ENCODE results near the gene ATG7.
A peak's percentile ranks its signal among the peaks of the same experiment; 100 is the strongest.
"Not testable (repeated sequence)": the region's sequence is repeated elsewhere in the genome, so short reads cannot be mapped to it uniquely, and the experiment has no call there.

The ATG7 gene

DNA sequence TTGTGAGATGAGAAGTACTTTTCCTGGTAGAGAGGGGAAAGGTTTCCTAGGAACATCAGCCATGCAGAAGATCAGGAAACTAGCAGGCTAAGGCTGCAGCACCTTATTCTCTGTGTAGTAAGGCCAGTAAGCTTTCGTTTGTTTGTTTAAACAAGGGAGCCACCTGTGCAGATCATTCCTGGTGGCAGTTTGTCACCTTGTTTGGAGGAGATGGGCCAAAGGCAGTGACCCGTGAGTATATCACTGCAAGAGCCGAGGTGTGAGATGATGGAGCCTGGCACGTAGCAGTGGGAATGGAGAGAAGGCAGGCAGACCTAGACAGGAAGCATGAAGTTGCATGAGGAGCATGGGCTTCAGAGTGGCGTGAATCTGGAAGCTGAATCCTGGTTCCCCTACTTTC, 19.6 kb downstream of the ATG7 start:
- no peak for DNase-seq (ENCODE audit: extremely low read depth in 1 of 2, low read depth in 1 of 2)

DNA sequence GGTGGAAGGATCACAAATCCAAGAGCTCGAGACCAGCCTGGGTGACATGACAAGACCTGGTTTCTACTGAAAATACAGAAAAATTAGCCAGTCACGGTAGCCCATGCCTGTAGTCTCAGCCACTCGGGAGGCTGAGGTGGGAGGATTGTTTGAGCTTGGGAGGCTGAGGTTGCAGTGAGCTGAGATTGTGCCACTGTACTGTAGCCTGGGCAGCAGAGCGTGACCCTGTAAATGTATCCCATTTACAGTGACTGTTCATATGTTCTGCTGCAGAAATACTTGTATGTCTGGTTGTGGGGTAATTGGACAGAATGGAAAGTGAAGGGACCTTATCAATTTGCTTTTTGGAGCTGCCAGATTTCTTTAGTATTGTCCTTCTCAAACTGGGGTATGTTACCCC, 24.9 kb downstream of the ATG7 start:
- DNase-seq (ENCODE audit: extremely low read depth in 1 of 2, low read depth in 1 of 2) = no peak

DNA sequence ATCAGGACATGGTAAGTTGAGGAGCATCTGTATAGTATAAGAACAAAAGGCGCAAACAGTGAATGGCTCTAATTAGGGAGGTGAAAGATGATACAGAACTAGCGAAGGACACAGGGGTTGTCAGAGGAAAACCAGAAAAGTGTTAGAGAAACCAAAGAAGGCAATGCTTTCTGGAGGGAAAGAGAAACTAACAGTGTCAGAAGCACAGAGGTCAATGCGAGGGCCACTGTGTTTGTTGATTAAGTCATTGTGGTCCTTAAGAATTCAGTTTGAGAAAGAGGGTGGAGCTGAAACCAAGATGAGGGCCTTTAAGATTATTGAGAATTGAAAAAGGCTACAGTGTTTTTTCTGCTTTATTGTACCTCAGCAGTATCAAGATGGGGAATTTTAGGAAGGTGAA, 28.8 kb downstream of the ATG7 start:
- no peak for DNase-seq (ENCODE audit: extremely low read depth in 1 of 2, low read depth in 1 of 2)

DNA sequence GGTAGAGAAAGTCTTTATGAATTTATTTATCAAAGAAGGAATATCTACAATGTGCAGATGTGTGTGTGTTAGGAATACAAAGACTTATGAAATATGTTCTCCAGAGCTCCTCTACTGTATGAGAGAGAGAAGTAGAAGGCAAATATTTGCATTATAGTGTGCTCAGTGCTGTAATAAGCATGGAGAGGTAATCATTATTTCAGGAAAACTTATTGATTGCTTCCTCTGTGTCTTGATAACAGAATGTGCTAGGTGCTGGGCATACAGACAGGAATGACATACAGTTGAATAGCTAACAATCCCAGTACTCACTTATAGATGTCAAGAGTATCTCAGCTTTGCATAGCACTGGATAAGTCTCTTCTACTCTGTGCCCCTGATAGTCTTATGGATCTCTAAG, 30.2 kb downstream of the ATG7 start:
- DNase-seq (ENCODE audit: extremely low read depth in 1 of 2, low read depth in 1 of 2) = no peak

DNA sequence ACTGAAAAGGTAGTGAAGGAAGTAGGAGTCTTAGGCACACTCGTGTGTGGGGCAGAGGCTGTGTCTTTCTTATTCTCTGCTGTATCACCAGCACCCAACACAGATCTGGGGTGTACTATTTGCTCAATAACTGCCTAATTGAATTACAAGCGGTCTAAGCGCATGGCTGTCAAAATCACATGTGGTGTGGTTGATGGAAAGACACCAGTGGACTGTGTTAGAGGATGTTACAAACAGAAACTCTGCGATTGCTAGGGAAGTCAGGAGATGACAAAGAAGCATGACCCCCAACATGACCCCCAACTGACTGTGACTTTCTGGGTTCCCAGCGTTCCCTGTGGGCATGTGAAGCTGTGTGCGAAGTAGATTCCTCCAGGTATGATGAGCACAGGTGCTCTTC, 32.0 kb downstream of the ATG7 start:
- DNase-seq (ENCODE audit: extremely low read depth in 1 of 2, low read depth in 1 of 2) = no peak

DNA sequence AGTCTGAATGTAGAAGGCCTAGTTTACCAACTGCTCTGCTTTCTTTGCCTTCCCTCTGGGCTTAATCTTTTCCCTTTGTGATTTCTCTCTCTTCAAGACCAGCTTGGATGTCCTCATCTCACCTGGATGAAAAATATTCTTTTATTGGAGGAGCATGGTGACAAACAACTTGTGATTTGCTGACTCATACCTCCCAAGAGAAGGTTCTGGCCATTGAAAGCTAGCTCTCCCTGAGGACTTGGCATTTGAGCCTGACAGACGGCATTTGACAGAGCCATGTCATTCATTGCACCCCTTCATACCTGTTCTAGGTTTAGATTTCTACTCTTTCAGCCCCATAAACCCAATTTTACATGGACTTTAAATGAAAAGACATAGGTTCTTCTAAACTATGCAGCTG, 33.3 kb downstream of the ATG7 start:
- no peak for DNase-seq (ENCODE audit: extremely low read depth in 1 of 2, low read depth in 1 of 2)

DNA sequence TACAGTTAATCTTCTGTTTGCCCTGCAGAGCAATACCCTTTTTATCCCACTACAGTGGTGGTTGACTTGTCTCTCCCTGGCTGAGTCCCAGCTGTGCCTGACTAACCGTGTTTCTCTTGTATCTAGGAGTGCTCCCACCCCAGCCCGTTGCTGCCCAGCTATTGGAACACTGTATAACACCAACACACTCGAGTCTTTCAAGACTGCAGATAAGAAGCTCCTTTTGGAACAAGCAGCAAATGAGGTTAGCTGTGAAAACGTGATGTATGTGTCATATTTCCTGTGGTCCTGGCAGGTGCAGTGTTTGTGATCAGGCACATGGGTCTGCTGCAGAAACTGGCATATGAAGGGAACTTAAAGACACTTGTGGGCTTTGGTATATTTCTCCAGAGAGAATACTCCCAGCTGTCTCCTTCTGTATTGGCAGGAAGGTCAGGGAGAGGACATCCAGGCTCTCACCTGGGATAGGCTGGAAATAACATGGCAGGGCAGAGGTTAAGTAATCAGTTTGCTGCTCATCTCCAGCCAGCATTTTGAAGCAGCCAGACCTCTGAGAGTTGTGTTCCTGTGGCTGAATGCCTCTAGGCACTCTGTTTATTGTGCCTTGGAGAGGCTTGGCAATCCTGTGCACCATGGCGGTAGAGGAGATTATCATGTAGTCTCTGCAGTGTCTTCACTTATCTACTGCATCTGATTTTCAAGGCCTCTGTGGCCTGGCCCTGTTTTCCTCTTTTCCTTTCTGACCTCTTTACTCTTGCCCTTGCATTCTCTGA, 34.8 kb downstream of the ATG7 start:
- peak in 1 of 2 donors; percentile 39 for DNase-seq (ENCODE audit: extremely low read depth in 1 of 2, low read depth in 1 of 2)

DNA sequence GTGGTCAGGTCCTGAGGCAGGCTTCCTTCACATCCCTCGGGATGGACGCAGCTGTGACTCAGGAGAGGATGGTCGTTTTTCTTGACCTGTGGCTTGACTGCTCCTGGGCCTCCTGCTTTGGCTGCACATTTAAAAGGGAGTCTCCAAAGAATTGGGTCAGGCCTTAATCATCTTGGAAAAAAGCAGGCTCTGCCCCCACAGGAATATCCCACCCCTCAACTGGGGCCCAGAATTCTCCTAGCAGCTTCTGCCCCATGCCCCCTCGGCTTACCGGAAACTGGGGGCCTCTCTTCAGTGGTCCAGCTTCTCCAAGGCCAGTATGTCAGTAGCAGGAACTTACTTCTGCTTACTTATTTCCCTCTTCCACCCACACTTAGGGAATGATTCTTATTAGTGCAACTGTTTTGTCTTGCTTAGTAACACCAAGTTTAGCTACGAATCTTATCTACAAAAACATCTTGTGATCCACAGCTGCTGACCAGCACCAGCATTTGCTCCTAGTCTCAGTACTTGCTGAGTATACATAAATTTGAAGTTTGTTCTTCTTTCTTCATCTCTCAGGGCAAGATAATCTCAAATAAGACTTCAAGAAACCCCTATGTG, 35.7 kb downstream of the ATG7 start:
- no peak for DNase-seq (ENCODE audit: extremely low read depth in 1 of 2, low read depth in 1 of 2)

DNA sequence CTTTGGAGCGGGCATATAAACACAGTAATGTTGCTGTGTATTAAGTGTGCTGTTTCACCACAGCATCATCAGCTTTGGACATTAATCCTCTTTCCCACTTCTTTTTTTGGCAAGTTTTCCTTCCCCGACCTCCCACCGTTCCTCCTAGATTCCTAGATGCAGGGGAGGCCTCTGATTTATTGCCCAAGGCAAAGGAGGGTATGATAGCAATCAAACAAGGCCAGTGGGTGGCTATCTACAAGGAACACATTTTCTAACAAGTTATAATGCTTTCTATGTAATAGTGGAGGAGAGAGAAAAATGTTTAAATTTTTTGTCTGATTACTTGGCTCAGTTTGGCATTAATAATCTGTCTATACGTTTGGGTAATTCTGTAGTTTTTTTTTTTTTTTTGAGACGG, 38.1 kb downstream of the ATG7 start:
- no peak for DNase-seq (ENCODE audit: extremely low read depth in 1 of 2, low read depth in 1 of 2)

DNA sequence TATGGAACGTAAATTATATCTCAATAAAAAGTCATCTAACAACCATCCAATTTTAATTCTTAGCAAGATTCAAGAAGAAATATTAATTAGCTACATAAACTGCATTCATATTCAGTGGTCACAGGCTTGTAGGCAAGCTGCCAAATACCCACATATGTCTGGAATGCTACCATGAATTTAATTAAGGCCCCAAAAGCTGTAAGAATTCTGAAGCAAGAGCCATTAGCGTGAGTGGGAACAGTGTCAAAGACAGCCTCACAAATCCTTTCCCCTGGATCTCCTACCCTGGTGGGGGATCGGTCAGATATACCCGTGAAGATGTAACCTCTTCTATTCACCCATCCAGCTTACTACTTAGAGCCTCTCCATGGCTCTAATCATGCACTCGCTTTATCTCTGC, 40.0 kb downstream of the ATG7 start:
- no peak for DNase-seq (ENCODE audit: extremely low read depth in 1 of 2, low read depth in 1 of 2)

DNA sequence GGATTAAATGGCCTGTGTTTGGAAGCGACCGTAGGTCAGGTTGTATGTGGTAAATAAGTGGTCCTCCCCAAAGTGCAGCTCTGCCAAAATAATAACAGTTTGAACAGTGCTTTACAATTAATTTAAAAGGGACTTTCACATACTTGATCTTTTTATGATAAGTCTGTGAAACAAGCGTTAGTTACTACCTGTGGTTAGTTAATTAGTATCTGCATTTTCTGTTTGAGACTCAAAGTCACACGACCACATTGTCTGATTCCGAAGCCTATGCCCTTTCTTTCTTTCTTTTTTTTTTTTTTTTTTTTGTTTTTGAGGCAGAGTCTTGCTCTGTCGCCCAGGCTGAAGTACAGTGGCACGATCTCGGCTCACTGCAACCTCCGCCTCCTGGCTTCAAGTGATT, 45.1 kb downstream of the ATG7 start:
- DNase-seq (ENCODE audit: extremely low read depth in 1 of 2, low read depth in 1 of 2) = no peak

DNA sequence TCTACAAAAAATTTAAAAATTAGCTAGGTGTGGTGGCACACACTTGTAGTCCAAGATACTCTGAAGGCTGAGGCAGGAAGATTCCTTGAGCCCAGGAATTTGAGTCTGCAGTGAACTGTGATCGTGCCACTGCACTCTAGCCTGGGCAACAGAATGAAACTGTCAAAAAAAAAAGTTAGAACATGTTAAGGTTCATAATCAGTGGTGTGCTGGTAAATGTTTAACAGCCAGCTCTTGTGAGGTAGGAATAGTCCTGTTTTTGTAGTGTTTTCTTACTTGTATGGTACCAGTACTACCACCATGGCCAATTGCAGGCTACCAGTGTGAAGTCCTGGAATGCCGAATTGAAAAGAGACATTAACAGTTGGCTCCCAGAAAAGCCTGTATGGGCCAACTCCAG, 50.7 kb downstream of the ATG7 start:
- no peak for DNase-seq (ENCODE audit: extremely low read depth in 1 of 2, low read depth in 1 of 2)

DNA sequence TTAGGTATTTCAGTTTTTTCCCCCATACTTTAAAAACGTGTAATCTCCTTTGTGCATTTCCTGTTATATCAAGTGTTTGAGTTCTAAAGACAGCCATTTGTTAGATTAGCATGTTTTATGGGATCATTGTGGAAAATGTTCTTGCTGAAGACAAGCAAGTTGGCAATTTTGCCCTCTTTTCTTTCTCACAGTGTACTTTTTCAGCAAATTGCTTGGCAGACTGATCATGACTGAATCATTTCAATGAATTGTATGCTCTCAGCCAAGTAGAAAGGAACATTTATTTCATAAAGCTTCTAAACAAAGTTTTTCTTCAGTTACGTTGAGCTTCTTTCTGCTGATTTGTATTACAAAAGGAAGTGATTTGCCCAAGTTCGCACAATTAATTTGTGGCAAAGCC, 51.6 kb downstream of the ATG7 start:
- DNase-seq (ENCODE audit: extremely low read depth in 1 of 2, low read depth in 1 of 2) = no peak

DNA sequence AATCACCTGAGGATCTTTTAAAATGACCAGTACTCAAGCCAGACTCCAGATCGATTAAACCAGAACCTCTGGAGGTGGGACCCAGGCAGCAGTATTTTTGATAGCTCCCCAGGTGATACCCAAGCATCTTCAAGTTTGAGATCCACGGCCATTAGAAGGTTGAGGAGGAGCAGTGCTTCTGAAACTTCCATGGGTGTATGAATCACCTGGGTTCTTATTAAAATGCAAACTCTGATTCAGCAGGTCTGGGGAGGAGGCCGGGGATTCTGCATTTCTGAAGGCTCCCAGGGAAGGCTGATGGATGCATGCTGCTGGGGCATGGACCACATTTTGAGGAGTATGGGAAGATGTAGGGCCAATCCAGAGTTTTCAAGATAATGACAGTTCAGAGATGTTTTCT, 55.4 kb downstream of the ATG7 start:
- DNase-seq (ENCODE audit: extremely low read depth in 1 of 2, low read depth in 1 of 2) = no peak

DNA sequence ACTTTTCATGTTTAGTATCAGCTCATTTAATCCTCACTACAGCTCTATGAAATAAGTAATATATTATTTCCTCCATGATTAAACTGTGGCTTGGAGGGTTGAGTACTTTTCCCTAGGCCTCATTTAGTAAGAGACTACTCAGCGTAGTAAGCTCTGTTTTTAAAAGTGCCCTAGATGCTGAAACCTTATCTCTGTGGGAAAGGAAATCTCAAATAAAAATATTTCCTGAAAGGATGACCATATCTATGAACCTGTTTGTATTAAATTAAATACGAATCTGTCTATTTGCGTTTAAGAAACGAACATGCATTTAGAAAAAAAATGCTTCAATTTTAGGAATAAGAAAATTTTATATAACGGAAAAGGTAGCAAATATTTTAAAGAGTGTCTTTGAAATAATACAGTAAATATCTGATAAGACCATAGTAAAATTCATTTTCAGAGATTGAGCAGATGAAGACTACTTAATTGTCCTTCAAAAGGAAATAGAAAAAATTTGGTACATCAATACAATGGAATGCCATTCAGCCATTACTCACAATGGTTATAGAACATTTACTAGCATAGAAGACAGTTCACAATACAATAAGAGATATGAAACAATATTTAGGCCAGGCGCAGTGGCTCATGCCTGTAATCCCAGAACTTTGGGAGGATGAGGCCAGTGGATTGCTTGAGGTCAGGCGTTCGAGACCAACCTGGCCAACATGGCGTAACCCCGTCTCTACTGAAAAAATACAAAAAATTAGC, 56.2 kb downstream of the ATG7 start:
- DNase-seq (ENCODE audit: extremely low read depth in 1 of 2, low read depth in 1 of 2) = no peak

DNA sequence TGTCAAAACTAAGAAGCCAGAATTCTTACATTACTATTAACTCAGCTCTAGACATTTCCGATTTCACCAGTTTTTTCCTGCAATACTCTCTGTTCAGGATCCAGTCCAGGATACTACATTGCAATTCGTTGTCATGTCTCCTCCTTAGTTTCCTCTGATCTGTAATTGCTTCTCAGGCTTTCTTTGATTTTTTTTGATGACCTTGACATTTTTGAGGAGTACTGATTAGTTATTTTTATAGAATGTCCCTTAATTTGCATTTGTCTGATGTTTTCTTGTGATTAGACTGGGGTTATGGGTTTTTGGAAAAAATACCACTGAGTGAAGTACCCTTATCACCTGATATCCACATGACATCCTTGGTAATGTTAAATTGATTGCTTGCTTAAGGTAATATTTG, 57.6 kb downstream of the ATG7 start:
- DNase-seq (ENCODE audit: extremely low read depth in 1 of 2, low read depth in 1 of 2) = no peak

DNA sequence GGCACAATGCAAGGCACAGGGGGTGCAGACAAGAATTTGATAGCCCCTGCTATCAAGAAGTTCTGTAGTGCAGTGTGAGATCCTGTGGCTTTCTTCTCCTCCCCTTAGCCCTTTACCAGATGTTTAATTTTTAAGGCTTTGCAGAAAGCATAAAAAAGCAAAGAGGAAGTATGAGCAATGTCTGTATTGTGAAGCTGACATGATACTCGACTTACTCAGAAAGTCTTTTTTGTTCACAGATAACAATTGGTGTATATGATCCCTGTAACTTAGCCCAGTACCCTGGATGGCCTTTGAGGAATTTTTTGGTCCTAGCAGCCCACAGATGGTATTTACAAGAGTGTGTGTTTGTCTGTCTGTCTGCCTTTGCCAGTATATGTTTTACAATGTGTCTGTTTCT, 58.9 kb downstream of the ATG7 start:
- no peak for DNase-seq (ENCODE audit: extremely low read depth in 1 of 2, low read depth in 1 of 2)

DNA sequence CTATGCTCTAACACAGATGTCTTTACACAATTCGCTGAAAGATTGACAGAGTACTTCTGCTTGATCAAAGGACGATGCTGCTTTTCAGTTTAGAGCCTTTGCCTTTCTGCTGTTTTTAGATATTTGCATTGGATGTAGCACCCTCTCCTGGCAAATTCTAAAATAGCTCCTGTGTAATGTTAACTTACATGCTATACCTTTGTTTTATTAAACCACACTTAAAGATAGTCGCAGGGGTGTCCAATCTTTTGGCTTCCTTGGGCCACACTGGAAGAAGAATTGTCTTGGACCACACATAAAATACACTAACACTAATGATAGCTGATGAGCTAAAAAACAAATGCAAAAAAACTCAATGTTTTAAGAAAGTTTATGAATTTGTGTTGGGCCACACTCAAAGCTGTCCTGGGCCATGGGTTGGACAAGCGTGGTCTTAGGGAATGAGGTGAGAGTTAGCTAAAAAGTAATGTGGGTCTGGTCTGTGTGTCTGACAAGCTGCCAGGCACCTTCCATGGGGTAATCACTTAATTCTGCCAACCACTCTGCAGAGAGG, 62.9 kb downstream of the ATG7 start:
- no peak for DNase-seq (ENCODE audit: extremely low read depth in 1 of 2, low read depth in 1 of 2)

DNA sequence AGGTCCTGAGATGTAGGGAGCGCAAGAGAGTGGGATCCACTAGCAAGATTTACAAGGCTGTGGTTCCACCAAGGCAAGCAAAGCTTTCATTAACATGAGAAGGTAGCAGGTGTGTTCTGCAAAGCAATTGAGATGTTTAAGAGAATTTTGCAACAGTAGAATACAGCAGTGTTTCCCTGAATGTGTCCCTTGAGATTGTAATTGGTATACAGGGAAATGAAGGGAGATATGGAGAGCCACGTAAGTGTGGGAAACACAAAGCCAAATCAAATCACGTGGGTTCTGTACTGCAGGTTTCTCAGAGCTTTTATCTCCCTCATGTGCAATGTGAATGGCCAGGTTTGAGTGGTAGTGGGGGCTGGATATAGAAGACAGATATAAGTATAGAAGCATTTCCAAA, 67.3 kb downstream of the ATG7 start:
- no peak for DNase-seq (ENCODE audit: extremely low read depth in 1 of 2, low read depth in 1 of 2)

DNA sequence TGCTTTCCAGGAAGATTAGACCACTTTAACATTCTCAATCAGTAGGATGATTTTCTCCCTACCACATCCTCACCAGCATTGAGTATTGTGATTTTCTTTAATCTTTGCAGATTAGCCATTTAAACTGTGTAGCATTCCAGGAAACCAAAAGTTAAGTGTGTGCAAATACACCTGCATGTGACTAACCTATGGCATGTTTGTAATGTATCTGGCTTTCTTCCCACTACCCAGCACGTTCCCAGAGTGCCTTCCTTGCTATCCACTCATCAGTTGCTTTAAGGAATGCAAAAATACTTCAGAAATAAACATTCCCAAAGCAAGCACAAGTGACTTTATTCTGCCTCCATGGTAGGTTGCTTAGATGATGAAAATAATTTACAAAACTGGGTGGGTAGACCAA, 74.2 kb downstream of the ATG7 start:
- no peak for DNase-seq (ENCODE audit: extremely low read depth in 1 of 2, low read depth in 1 of 2)

DNA sequence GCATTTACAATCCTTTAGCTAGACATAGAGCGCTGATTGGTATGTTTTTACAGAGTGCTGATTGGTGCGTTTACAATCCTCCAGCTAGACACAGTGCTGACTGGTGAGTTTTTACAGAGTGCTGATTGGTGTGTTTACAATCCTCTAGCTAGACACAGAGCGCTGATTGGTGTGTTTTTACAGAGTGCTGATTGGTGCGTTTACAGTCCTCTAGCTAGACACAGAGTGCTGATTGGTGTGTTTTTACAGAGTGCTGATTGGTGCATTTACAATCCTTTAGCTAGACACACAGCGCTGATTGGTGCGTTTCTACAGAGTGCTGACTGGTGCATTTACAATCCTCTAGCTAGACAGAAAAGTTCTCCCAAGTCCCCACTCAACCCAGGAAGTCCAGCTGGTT, 76.7 kb downstream of the ATG7 start:
- not testable (repeated sequence) for DNase-seq (ENCODE audit: extremely low read depth in 1 of 2, low read depth in 1 of 2)

DNA sequence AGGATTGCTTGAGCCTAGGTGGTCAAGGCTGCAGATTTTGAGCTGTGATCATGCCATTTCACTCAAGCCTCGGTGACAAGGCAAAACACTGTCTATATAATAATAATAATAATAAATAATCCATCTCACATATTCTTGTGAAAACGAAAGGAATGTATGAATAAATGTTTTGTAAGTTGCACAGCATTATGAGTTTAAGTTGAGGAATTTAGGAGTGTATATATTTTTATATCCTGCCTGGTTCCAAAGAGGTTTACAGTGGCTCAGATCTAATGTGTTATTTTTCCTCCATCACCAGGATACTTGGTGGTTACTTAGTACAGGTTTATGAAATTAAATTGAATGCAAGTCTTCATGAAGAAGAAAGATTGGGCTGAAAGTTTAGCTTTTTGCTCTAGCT, 77.2 kb downstream of the ATG7 start:
- DNase-seq (ENCODE audit: extremely low read depth in 1 of 2, low read depth in 1 of 2) = no peak
